D341Med (cell line): ENCODE measurements around the gene ADAMTSL1.
"Not testable (repeated sequence)": the region's sequence is repeated elsewhere in the genome, so short reads cannot be mapped to it uniquely, and the experiment has no call there.

ENCODE experiments used
- DNase-seq: peaks from one replicate; pipeline ENCODE4 v3.0.0; 2012; ENCODE audit warnings: low spot score

ADAMTSL1 gene

GRCh38 chr9:18864516-18864915, 390.6 kb downstream of the ADAMTSL1 start:
- no peak for DNase-seq

GRCh38 chr9:18865542-18865941, 391.6 kb downstream of the ADAMTSL1 start:
- no peak for DNase-seq

- DNase-seq: no peak
Observed at GRCh38 chr9:18866121-18866831, 392.3 kb downstream of the ADAMTSL1 start.

GRCh38 chr9:18869725-18870124, 395.8 kb downstream of the ADAMTSL1 start:
- no peak for DNase-seq

- DNase-seq: no peak
Observed at GRCh38 chr9:18874069-18874468, 400.1 kb downstream of the ADAMTSL1 start.

GRCh38 chr9:18874990-18875389, 401.0 kb downstream of the ADAMTSL1 start:
- not testable (repeated sequence) for DNase-seq

GRCh38 chr9:18877984-18878383, 404.0 kb downstream of the ADAMTSL1 start:
- DNase-seq: no peak

- DNase-seq: no peak
Observed at GRCh38 chr9:18881758-18882157, 407.8 kb downstream of the ADAMTSL1 start.

- DNase-seq: no peak
Observed at GRCh38 chr9:18887546-18887945, 413.6 kb downstream of the ADAMTSL1 start.

GRCh38 chr9:18888290-18888689, 414.3 kb downstream of the ADAMTSL1 start:
- DNase-seq: no peak

- DNase-seq: no peak
Observed at GRCh38 chr9:18889550-18889949, 415.6 kb downstream of the ADAMTSL1 start.

- DNase-seq: no peak
Observed at GRCh38 chr9:18890372-18890771, 416.4 kb downstream of the ADAMTSL1 start.

GRCh38 chr9:18891946-18892670, 418.2 kb downstream of the ADAMTSL1 start:
- DNase-seq: no peak

- no peak for DNase-seq
Observed at GRCh38 chr9:18893046-18893445, 419.1 kb downstream of the ADAMTSL1 start.

GRCh38 chr9:18893491-18893890, 419.5 kb downstream of the ADAMTSL1 start:
- DNase-seq: no peak

- DNase-seq: no peak
Observed at GRCh38 chr9:18896004-18896403, 422.1 kb downstream of the ADAMTSL1 start.

- no peak for DNase-seq
Observed at GRCh38 chr9:18896531-18897179, 422.7 kb downstream of the ADAMTSL1 start.

- no peak for DNase-seq
Observed at GRCh38 chr9:18903450-18903849, 429.5 kb downstream of the ADAMTSL1 start.

GRCh38 chr9:18905028-18905882, 431.3 kb downstream of the ADAMTSL1 start:
- DNase-seq: no peak

- no peak for DNase-seq
Observed at GRCh38 chr9:18905883-18906629, 432.1 kb downstream of the ADAMTSL1 start.

- no peak for DNase-seq
Observed at GRCh38 chr9:18906656-18907395, 432.9 kb downstream of the ADAMTSL1 start.
